IMR-90 (cell line): ENCODE data around the gene CDC14A. TPM values are rescaled to one million over a fixed set of nuclear protein-coding genes. Genes with fewer than 3 reads are reported as not detected.

Source experiments
- ATAC-seq: fragments of 200-7000 bp; cut with Tn5 transposase; 2 replicates; pipeline ENCODE4 v1.9.1; 2020; ENCODE audit warnings: low read depth, mild to moderate bottlenecking, moderate library complexity
- BruUV-seq: library from RNA; stranded (reverse); fragments of 400-500 nt; replicated peaks from 2 replicates; lab custom pipeline; 2021; lab: Mats Ljungman, UMichigan
- CTCF ChIA-PET: fragments of 300-600 bp; formaldehyde crosslinking; extraction: SDS; loops from one replicate; lab custom pipeline; 2021; ENCODE audit warnings: antibody characterized with exemption; lab: Yijun Ruan, JAX
- POLR2A ChIA-PET: fragments of 300-600 bp; sonication (Branson Sonifier 250); formaldehyde crosslinking; loops from one replicate; lab custom pipeline; 2022; ENCODE audit warnings: antibody characterized with exemption; ENCODE audit not compliant: unreplicated experiment; lab: Charles Lee
- DNase-seq: peaks from one replicate; pipeline ENCODE4 v3.0.0; 2013
- H2AFZ ChIP-seq: replicated peaks from 2 replicates; pipeline ENCODE3; 2013; ENCODE audit warnings: low read length, mild to moderate bottlenecking; ENCODE audit not compliant: poor library complexity
- H2AK5ac ChIP-seq: 2 replicates; pipeline ENCODE4 v1.6.1; 2013; ENCODE audit warnings: low read depth, low read length, inconsistent platforms
- H2AK9ac ChIP-seq: replicated peaks from 2 replicates; pipeline ENCODE3; 2013; ENCODE audit warnings: mild to moderate bottlenecking, low read depth, low read length, moderate library complexity; ENCODE audit not compliant: poor library complexity
- H2BK120ac ChIP-seq: 2 replicates; pipeline ENCODE4 v1.6.1; 2013; ENCODE audit warnings: low read depth, low read length, inconsistent platforms
- H2BK15ac ChIP-seq: 3 replicates; pipeline ENCODE4 v1.6.1; 2013; ENCODE audit warnings: low read depth, low read length, inconsistent platforms
- H2BK20ac ChIP-seq: 2 replicates; pipeline ENCODE4 v1.6.1; 2013; ENCODE audit warnings: low read depth, mild to moderate bottlenecking, inconsistent platforms, low read length, moderate library complexity
- H2BK5ac ChIP-seq: 2 replicates; pipeline ENCODE4 v1.6.1; 2013; ENCODE audit warnings: mild to moderate bottlenecking, low read depth, low read length, inconsistent platforms; ENCODE audit not compliant: poor library complexity, severe bottlenecking
- H3K14ac ChIP-seq: replicated peaks from 2 replicates; pipeline ENCODE4 v1.6.1; 2013; ENCODE audit warnings: low read depth, low read length, inconsistent platforms
- H3K18ac ChIP-seq: 2 replicates; pipeline ENCODE4 v1.6.1; 2013; ENCODE audit warnings: low read depth, low read length, control low read depth
- H3K23ac ChIP-seq: 2 replicates; pipeline ENCODE4 v1.6.1; 2013; ENCODE audit warnings: low read depth, low read length, inconsistent platforms
- H3K27ac ChIP-seq: 2 replicates; pipeline ENCODE4 v1.5.1; 2013; ENCODE audit warnings: mild to moderate bottlenecking, control low read depth, low read length; ENCODE audit not compliant: insufficient read depth
- H3K27me3 ChIP-seq: 2 replicates; pipeline ENCODE4 v1.6.1; 2013; ENCODE audit warnings: low read length; ENCODE audit not compliant: control insufficient read depth, insufficient read depth
- H3K36me3 ChIP-seq: 2 replicates; pipeline ENCODE4 v1.6.1; 2013; ENCODE audit warnings: low read length, mixed read lengths; ENCODE audit not compliant: control insufficient read depth, insufficient read depth
- H3K4ac ChIP-seq: 2 replicates; pipeline ENCODE4 v1.6.1; 2013; ENCODE audit warnings: low read depth, low read length, inconsistent platforms
- H3K4me1 ChIP-seq: 2 replicates; pipeline ENCODE4 v1.6.1; 2013; ENCODE audit warnings: low read length, mixed read lengths; ENCODE audit not compliant: control insufficient read depth, insufficient read depth
- H3K4me2 ChIP-seq: 2 replicates; pipeline ENCODE4 v1.6.1; 2013; ENCODE audit warnings: low read depth, mild to moderate bottlenecking, control low read depth, low read length, moderate library complexity
- H3K4me3 ChIP-seq: 2 replicates; pipeline ENCODE4 v1.5.1; 2013; ENCODE audit warnings: low read depth, mild to moderate bottlenecking, control low read depth, low read length, moderate library complexity; ENCODE audit not compliant: insufficient read depth
- H3K56ac ChIP-seq: 2 replicates; pipeline ENCODE4 v1.6.1; 2013; ENCODE audit warnings: low read length, inconsistent platforms; ENCODE audit not compliant: insufficient read depth; ENCODE audit errors: extremely low read depth
- H3K79me1 ChIP-seq, 2 experiments: 2 replicates each; pipeline ENCODE4 v1.6.1; 2013; ENCODE audit warnings: low read length in 2 of 2, inconsistent platforms in 1 of 2, low read depth in 1 of 2
- H3K9ac ChIP-seq: 2 replicates; pipeline ENCODE4 v1.6.1; 2013; ENCODE audit warnings: low read depth, low read length, control low read depth
- H3K9me1 ChIP-seq: 2 replicates; pipeline ENCODE4 v1.6.1; 2013; ENCODE audit warnings: low read length, inconsistent platforms; ENCODE audit not compliant: insufficient read depth
- H3K9me3 ChIP-seq: 2 replicates; pipeline ENCODE4 v1.6.1; 2013; ENCODE audit warnings: low read length; ENCODE audit not compliant: control insufficient read depth, insufficient read depth
- H4K20me1 ChIP-seq: 2 replicates; pipeline ENCODE4 v1.6.1; 2013; ENCODE audit warnings: low read length, inconsistent platforms; ENCODE audit not compliant: insufficient read depth
- H4K5ac ChIP-seq: 2 replicates; pipeline ENCODE4 v1.6.1; 2013; ENCODE audit warnings: mild to moderate bottlenecking, low read depth, low read length, control low read depth
- H4K8ac ChIP-seq, 2 experiments: 2 replicates each; pipeline ENCODE4 v1.6.1; 2013; ENCODE audit warnings: low read depth in 2 of 2, low read length in 2 of 2, control low read depth in 1 of 2, inconsistent platforms in 1 of 2
- H4K91ac ChIP-seq: 2 replicates; pipeline ENCODE4 v1.6.1; 2013; ENCODE audit warnings: low read depth, low read length, inconsistent platforms; ENCODE audit not compliant: insufficient read depth
- BHLHE40 ChIP-seq: fragments of 150-350 bp; IDR thresholded peaks from 2 replicates; pipeline ENCODE4 v1.6.1; 2016; ENCODE audit warnings: mild to moderate bottlenecking, low read depth, low read length
- CEBPB ChIP-seq: IDR thresholded peaks from 2 replicates; pipeline ENCODE4 v1.6.1; 2012; ENCODE audit warnings: low read depth, low read length, improper control_type of control experiment
- CHD1 ChIP-seq: IDR thresholded peaks from 2 replicates; pipeline ENCODE4 v1.6.1; 2012; ENCODE audit warnings: low read depth, low read length, improper control_type of control experiment
- RAD21 ChIP-seq: IDR thresholded peaks from 2 replicates; pipeline ENCODE4 v1.6.1; 2012; ENCODE audit warnings: low read length, improper control_type of control experiment
- RCOR1 ChIP-seq: IDR thresholded peaks from 2 replicates; pipeline ENCODE4 v1.6.1; 2012; ENCODE audit warnings: mild to moderate bottlenecking, low read length, improper control_type of control experiment; ENCODE audit not compliant: insufficient replicate concordance
- RFX5 ChIP-seq: IDR thresholded peaks from 2 replicates; pipeline ENCODE4 v1.8.0; 2012; ENCODE audit warnings: low read depth, mild to moderate bottlenecking, low read length, moderate library complexity
- SMC3 ChIP-seq: fragments of 150-350 bp; IDR thresholded peaks from 2 replicates; pipeline ENCODE4 v1.6.1; 2016; ENCODE audit warnings: low read depth, mild to moderate bottlenecking, antibody characterized with exemption, low read length, moderate library complexity
- WGBS, 2 experiments: methylation state at CpG; one replicate each; pipeline versions ENCODE4 v1.1.5 to v1.1.7; 2013; ENCODE audit warnings: missing lambda C conversion rate in 2 of 2; ENCODE audit not compliant: insufficient read length in 1 of 2; ENCODE audit errors: extremely low coverage in 2 of 2; 5-methylcytosine and 5-hydroxymethylcytosine counted together
- dilution Hi-C: fragments of 300-500 bp; cut with HindIII; formaldehyde crosslinking; loops from one replicate; pipeline ENCODE4 v1.14.3; 2018; ENCODE audit warnings: low sequenced_read_pairs; ENCODE audit not compliant: unreplicated experiment
- in situ Hi-C: fragments of 300-500 bp; cut with MboI; formaldehyde crosslinking; loops from 3 replicates; pipeline ENCODE4 v1.14.3; 2019; ENCODE audit warnings: low sequenced_read_pairs, inconsistent platforms, mixed read lengths
- intact Hi-C: fragments of 100-400 bp; cut with micrococcal nuclease; formaldehyde crosslinking; loops from 2 replicates; pipeline ENCODE4 v1.10.0; 2022
- polyA plus RNA-seq, 3 experiments: library from polyadenylated mRNA; depleted of rRNA; stranded (reverse); fragments of >200 nt; gene quantifications; 2 replicates each; pipeline ENCODE4 v1.2.3, GENCODE V29; 2012; ENCODE audit warnings: low replicate concordance in 1 of 3
- total RNA-seq: library from RNA; depleted of rRNA; stranded (reverse); fragments of >200 nt; gene quantifications from 2 replicates; pipeline ENCODE4 v1.2.3, GENCODE V29; 2012
- TF ChIP-seq, protein P1 (sequence below): fragments of 150-350 bp; IDR thresholded peaks from 2 replicates; pipeline ENCODE4 v1.6.1; 2017; ENCODE audit warnings: mild to moderate bottlenecking, antibody characterized with exemption, low read length, low read depth
- TF ChIP-seq, protein P2 (sequence below): conservative IDR thresholded peaks from 2 replicates; pipeline ENCODE4 v1.5.1; 2012; ENCODE audit warnings: mild to moderate bottlenecking, low read depth, low read length, improper control_type of control experiment
- TF ChIP-seq, protein P3 (sequence below): fragments of 150-350 bp; IDR thresholded peaks from 2 replicates; pipeline ENCODE4 v1.6.1; 2016; ENCODE audit warnings: low read depth, mild to moderate bottlenecking, low read length, moderate library complexity, borderline replicate concordance

The CDC14A gene
- total and polyA plus RNA-seq, 2 of the 4 experiments (the other 2 are of a cell fraction), result 1.7 to 3.0 TPM

DNA sequence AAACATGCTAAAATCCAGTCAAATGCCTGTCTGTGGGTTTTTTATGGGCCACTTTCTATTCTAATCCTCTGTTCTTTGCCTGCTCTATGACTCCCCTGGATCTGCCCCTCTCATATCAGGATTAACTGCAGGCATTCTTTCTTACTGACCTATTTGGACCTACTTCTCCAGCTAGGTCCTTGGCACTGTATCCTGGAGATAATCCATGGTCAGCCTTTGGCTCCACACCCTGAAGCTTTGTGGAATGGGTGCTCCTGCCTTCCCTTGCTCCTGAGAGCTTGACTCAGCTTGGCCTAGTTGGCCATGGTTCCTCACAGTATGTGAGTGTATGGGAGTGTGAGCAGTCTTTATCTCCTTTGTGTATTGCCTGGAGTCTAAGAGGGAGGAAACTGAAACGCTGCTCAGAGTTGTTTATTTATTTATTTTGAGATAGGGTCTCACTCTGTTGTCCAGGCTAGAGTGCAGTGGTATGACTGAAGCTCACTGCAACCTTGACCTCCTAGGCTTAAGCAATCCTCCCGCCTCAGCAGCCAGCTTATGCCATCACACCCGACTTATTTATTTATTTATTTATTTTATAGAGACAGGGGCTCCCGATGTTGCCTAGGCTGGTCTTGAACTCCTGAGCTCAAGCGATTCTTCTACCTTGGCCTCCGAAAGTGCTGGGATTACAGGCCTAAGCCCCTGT, 28.7 kb upstream of the CDC14A start (continued):
- TF ChIP-seq BHLHE40, result no peak

DNA sequence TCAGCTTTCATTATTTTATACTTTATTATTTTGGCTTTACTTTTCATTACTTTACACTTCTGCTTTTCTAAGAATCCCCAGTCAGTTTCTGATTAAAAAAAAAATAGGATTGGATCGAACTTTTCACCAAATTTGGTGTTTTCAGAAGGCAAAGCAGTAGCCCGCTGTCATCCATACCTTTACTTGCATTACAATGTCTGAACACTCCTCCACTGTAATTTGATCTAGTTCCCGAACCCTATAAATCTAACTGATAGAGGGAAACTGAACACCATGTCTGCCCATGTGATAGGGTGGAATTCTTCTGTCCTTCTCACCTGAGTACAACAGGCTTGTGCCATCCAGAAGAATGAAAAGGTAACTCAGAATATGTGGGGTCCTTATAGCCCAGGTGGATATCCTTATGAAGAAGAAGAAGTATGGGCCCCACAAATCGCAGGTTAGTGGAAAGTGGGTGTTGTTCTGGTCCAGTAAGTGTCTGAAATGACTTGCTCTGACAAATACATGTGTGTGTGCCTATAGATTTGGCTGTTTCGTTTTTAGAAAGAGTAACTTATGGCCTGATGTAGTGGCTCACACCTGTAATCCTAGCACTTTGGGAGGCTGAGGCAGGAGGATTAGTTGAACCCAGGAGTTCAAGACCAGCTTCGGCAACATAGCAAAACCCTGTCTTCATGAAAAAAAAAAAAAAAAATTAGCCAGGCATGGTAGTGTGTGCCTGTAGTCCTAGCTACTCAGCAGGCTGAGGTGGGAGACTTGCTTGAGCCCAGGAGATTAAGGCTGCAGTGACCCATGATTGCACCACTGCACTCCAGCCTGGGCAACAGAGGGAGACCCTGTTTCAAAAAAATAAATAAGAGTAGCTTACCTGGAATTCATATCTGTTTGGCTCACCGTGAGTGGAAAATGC, 26.6 kb upstream of the CDC14A start:
- BruUV-seq, result no TSS peak
- TF ChIP-seq, protein P1, sequence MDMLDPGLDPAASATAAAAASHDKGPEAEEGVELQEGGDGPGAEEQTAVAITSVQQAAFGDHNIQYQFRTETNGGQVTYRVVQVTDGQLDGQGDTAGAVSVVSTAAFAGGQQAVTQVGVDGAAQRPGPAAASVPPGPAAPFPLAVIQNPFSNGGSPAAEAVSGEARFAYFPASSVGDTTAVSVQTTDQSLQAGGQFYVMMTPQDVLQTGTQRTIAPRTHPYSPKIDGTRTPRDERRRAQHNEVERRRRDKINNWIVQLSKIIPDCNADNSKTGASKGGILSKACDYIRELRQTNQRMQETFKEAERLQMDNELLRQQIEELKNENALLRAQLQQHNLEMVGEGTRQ, result no peak
- TF ChIP-seq BHLHE40 (no peak), RFX5 (no peak), CHD1 (no peak), CEBPB (no peak), RCOR1 (no peak), RAD21 (no peak), SMC3 (no peak)
- TF ChIP-seq, protein P2, sequence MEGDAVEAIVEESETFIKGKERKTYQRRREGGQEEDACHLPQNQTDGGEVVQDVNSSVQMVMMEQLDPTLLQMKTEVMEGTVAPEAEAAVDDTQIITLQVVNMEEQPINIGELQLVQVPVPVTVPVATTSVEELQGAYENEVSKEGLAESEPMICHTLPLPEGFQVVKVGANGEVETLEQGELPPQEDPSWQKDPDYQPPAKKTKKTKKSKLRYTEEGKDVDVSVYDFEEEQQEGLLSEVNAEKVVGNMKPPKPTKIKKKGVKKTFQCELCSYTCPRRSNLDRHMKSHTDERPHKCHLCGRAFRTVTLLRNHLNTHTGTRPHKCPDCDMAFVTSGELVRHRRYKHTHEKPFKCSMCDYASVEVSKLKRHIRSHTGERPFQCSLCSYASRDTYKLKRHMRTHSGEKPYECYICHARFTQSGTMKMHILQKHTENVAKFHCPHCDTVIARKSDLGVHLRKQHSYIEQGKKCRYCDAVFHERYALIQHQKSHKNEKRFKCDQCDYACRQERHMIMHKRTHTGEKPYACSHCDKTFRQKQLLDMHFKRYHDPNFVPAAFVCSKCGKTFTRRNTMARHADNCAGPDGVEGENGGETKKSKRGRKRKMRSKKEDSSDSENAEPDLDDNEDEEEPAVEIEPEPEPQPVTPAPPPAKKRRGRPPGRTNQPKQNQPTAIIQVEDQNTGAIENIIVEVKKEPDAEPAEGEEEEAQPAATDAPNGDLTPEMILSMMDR, result no peak
- TF ChIP-seq, protein P3, sequence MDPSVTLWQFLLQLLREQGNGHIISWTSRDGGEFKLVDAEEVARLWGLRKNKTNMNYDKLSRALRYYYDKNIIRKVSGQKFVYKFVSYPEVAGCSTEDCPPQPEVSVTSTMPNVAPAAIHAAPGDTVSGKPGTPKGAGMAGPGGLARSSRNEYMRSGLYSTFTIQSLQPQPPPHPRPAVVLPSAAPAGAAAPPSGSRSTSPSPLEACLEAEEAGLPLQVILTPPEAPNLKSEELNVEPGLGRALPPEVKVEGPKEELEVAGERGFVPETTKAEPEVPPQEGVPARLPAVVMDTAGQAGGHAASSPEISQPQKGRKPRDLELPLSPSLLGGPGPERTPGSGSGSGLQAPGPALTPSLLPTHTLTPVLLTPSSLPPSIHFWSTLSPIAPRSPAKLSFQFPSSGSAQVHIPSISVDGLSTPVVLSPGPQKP, result no peak

More for the DNA sequence above, 26.6 kb upstream of the CDC14A start:
- no peak overlapping the region for H2BK20ac ChIP-seq
- H2BK5ac ChIP-seq, result no peak overlapping the region
- dilution Hi-C loops, result no loop called here
- intact Hi-C loops, result no loop called here
- no peak overlapping the region for H2AFZ ChIP-seq
- no peaks in the 10 kb centered on the region for H3K9me1 ChIP-seq
- H3K4me3 ChIP-seq, result no peak overlapping the region
- H3K9me3 ChIP-seq, result peaks cover 5% of the 10 kb centered on the region
- H3K9ac ChIP-seq, result no peak overlapping the region
- H3K23ac ChIP-seq, result no peak overlapping the region
- ChIA-PET POLR2A (no interaction called here), CTCF (no interaction called here)
- no peak overlapping the region for H3K4me2 ChIP-seq
- DNase-seq (no peak), ATAC-seq (no peak)
- H3K14ac ChIP-seq, result no peak overlapping the region
- H3K79me1 ChIP-seq, result no peaks in the 10 kb centered on the region
- H3K56ac ChIP-seq, result no peak overlapping the region
- in situ Hi-C loops, result no loop called here
- no peak overlapping the region for H2BK120ac ChIP-seq
- no peak overlapping the region for H2BK15ac ChIP-seq
- no peak overlapping the region for H3K27ac ChIP-seq
- no peak overlapping the region for H3K4ac ChIP-seq
- no peaks in the 10 kb centered on the region; the same call in 1 of the 2 replicates for H3K4me1 ChIP-seq
- no peaks in the 10 kb centered on the region for H4K20me1 ChIP-seq
- H2AK5ac ChIP-seq, result no peak overlapping the region
- no peak overlapping the region for H4K5ac ChIP-seq
- no peaks in the 10 kb centered on the region for H3K36me3 ChIP-seq
- no peak overlapping the region for H2AK9ac ChIP-seq
- H4K91ac ChIP-seq, result no peak overlapping the region
- WGBS, 2 experiments, result 40% methylated on average over 1 of the region's 7 CpGs; no CpG with 5 or more reads in 1 of the 2 experiments
- no peak overlapping the region for H4K8ac ChIP-seq
- no peak overlapping the region for H3K18ac ChIP-seq
- peaks cover 2% of the 10 kb centered on the region; the same call in 1 of the 2 replicates for H3K27me3 ChIP-seq
